Subcutaneous abdominal adipose tissue (tissue), 5 donors: ENCODE results near the gene CCDC6.
"Not testable (repeated sequence)": the region's sequence is repeated elsewhere in the genome, so short reads cannot be mapped to it uniquely, and the experiment has no call there.

Source experiments
- H3K27ac ChIP-seq: one replicate; pipeline ENCODE4 v1.7.0; 2013; ENCODE audit warnings: low read depth, mild to moderate bottlenecking, inconsistent platforms, low read length, moderate library complexity
- H3K27me3 ChIP-seq, 5 donors: one replicate each; pipeline ENCODE4 v1.7.0; 2013; ENCODE audit warnings: low read length in 5 of 5, inconsistent platforms in 1 of 5; ENCODE audit not compliant: control insufficient read depth in 5 of 5, insufficient read depth in 4 of 5
- H3K36me3 ChIP-seq, 5 donors: one replicate each; pipeline ENCODE4 v1.7.0; 2013; ENCODE audit warnings: low read length in 5 of 5; ENCODE audit not compliant: control insufficient read depth in 5 of 5, insufficient read depth in 5 of 5
- H3K4me1 ChIP-seq, 5 donors: one replicate each; pipeline ENCODE4 v1.7.0; 2013; ENCODE audit warnings: low read length in 5 of 5, mild to moderate bottlenecking in 3 of 5, moderate library complexity in 1 of 5; ENCODE audit not compliant: control insufficient read depth in 5 of 5, insufficient read depth in 5 of 5
- H3K4me3 ChIP-seq, 5 donors: one replicate each; pipeline ENCODE4 v1.7.0; 2013; ENCODE audit warnings: low read length in 5 of 5, low read depth in 1 of 5
- H3K9ac ChIP-seq, 5 donors: one replicate each; pipeline ENCODE4 v1.7.0; 2013; ENCODE audit warnings: low read length in 5 of 5, mild to moderate bottlenecking in 4 of 5, moderate library complexity in 3 of 5
- H3K9me3 ChIP-seq, 5 donors: one replicate each; pipeline ENCODE4 v1.7.0; 2013; ENCODE audit warnings: low read length in 5 of 5; ENCODE audit not compliant: control insufficient read depth in 5 of 5
- donor health status: healthy.
- donor health status: healthy.
- donor health status: healthy.
- donor health status: healthy.
- donor health status: healthy.

The CCDC6 gene

DNA sequence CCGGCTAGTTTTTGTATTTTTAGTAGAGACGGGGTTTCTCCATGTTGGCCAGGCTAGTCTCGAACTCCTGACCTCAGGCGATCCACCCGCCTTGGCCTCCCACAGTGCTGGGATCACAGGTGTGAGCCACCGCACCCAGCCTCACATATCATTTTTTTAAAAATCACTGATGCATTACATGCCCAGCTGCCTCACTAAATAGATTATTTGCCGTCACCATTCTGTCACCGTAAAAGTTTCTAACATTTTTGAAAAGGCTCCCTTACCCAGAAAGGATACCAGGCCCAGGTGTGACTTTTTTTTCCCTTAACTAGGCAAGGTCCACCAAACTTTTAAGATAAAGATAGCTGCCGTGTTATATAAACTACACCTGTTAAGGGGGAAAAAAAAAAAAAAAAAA lies 30.1 kb downstream of the CCDC6 start:
- not testable (repeated sequence) for H3K4me3 ChIP-seq, H3K27ac ChIP-seq
- peaks cover 0 to 20% (median 11%) of the 10 kb centered on the region in 5 donors for H3K4me1 ChIP-seq

DNA sequence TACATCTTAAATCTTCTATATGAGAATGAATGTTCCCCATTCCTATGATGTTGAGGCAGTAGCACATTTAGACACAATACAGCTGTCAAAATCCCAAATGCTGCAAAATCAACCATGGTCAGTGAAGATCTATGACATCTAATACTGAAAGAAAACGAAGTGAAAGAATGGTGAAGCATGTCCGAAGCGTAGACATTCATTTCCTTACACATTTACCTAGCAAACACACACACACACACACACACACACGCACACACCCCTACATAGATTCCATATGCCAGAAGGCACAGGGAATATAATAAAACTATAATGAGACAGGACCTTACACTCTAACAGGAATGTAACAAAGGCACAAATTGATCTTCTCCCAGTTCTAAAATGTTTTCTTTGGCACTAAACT lies 32.5 kb downstream of the CCDC6 start:
- H3K36me3 ChIP-seq = no peaks in the 10 kb centered on the region
- H3K4me3 ChIP-seq = no peak overlapping the region
- peaks cover 0 to 20% (median 11%) of the 10 kb centered on the region in 5 donors for H3K4me1 ChIP-seq
- no peak overlapping the region for H3K27ac ChIP-seq
- H3K9ac ChIP-seq = no peak overlapping the region
- H3K9me3 ChIP-seq = no peaks in the 10 kb centered on the region
- H3K27me3 ChIP-seq = no peaks in the 10 kb centered on the region

More for the DNA sequence above, 30.1 kb downstream of the CCDC6 start:
- H3K9me3 ChIP-seq, H3K27me3 ChIP-seq, H3K9ac ChIP-seq, H3K36me3 ChIP-seq: not testable (repeated sequence)

DNA sequence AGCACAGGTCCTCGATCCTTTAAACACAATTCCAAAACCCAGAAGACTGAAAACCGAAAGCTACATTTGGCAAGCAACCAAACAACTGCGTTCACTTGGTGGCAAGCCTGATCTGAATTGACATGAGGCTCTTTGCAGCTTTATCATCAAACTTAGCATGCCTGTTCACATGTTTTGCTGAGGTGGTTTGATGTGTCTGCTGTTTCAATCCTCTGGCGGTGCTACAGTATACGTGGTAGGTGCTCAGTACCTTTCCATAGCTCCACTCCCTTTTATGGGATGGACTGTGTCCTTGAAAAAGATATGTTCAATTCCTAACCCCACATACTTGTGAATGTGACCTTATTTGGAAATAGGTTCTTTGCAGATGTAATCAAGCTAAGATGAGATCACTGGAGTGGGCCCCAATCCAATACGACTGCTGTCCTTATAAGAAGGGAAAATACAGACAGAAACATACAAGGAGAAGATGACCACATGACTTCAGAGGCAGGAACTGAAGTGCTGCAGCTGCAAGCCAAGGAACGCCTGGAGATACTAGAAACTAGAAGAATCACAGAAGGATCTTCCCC lies 33.4 kb downstream of the CCDC6 start:
- no peaks in the 10 kb centered on the region for H3K9me3 ChIP-seq
- no peaks in the 10 kb centered on the region for H3K27me3 ChIP-seq
- no peak overlapping the region for H3K27ac ChIP-seq
- no peaks in the 10 kb centered on the region for H3K36me3 ChIP-seq
- peak overlapping the region in 4 of 5 donors; percentile 5 to 48 (median 43) for H3K4me3 ChIP-seq
- peaks cover 0 to 22% (median 11%) of the 10 kb centered on the region in 5 donors for H3K4me1 ChIP-seq
- no peak overlapping the region for H3K9ac ChIP-seq

DNA sequence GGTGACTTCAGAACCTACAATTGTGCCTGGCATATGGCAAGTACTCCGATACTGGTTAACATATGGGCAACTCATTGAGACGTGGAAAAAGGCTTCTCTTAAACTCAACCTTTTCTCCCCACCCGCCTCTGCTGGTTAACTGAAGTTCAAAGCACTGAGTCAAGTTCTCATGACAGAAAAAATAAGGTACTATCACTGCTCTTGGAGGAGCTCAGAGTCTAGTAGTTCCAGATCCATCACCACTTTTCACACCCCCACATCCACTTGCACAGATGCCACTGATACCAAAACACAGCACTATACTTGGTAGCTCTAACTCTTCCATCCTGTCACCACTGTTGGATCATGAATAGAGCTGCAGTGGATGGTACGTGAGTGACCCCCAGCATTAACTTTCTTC lies 36.2 kb downstream of the CCDC6 start:
- Histone ChIP-seq H3K9me3 (no peaks in the 10 kb centered on the region), H3K36me3 (no peaks in the 10 kb centered on the region), H3K4me3 (no peak overlapping the region), H3K27ac (no peak overlapping the region), H3K27me3 (no peaks in the 10 kb centered on the region), H3K9ac (no peak overlapping the region), H3K4me1 (peaks cover 0 to 32% (median 13%) of the 10 kb centered on the region in 5 donors)

DNA sequence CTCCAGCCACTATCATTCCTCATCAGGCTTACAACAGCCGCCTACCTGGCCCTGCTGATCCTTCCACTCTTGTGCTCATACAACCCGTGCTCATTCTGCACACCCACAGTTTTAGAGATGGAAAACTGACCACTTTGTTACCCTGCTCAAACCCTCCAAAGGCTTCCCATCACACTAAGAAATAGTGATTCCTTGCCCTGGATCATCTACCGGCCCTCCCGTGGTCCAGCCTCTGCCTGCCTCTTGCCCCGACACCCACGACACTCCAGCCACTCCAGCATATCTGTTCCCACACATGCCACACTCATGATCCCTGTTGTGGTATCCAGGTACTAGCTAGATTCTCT lies 36.8 kb downstream of the CCDC6 start:
- Histone ChIP-seq H3K9ac (no peak overlapping the region), H3K27me3 (no peaks in the 10 kb centered on the region), H3K4me1 (peaks cover 0 to 36% (median 18%) of the 10 kb centered on the region in 5 donors), H3K36me3 (no peaks in the 10 kb centered on the region), H3K4me3 (no peak overlapping the region), H3K9me3 (no peaks in the 10 kb centered on the region), H3K27ac (no peak overlapping the region)

DNA sequence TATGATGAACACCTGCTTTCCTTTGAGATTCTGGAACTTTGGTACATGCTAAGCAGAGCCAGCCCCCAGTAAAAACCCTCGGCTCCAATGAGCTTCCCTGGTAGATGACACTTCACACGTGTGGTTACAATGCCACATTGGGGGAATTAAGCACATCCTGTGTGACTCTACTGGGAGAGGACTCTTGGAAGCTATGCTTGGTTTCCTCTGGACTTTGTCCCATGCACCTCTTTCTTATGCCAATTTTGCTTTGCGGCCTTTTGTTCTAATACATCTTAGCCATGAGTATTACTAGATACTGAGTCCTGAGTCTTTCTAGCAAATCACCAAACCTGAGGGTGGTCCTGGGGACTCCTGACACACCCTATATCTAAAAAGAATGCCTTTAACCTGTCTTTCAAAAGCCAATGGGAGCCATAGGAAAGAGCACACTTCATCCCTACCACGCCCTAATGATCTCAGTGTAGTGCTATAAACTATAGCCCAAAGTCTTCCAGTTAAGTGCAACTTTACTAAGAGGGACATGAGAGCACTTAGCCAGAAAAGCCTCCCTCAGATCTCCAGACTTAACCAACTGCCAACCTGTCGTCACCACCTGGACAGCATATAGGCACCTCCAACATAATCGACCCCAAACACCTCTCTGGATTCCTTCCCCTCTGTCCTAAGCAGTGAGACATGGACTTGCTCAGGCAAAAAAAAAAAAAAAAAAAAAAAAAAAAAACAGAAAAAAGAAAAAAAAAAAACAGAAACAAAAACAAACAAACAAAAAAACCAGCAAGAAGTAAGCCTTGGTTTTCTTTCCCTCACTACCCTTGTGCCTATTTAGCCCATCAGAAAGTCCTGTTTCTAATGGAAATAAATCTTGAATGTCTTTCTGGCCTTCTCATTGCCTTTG lies 37.4 kb downstream of the CCDC6 start:
- H3K36me3 ChIP-seq = no peaks in the 10 kb centered on the region
- no peaks in the 10 kb centered on the region for H3K27me3 ChIP-seq
- no peak overlapping the region for H3K27ac ChIP-seq
- no peaks in the 10 kb centered on the region for H3K9me3 ChIP-seq
- H3K4me1 ChIP-seq = peaks cover 0 to 32% (median 23%) of the 10 kb centered on the region in 5 donors
- no peak overlapping the region for H3K4me3 ChIP-seq
- H3K9ac ChIP-seq = no peak overlapping the region

DNA sequence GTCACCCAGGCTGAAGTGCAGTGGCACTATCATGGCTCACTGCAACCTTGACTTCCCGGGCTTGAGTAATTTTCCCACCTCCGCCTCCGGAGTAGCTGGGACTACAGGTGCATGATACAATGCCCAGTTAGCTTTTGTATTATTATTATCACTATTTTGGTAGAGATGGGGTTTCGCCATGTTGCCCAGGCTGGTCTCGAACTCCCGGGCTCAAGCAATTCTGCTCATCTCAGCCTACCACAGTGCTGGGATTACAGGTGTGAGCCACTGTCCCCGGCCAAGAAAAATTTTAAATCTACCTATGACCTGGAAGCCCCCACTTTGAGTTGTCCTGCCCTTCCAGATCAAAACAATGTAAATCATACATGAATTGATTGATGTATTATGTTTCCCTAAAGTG lies 38.8 kb downstream of the CCDC6 start:
- Histone ChIP-seq H3K4me1 (peaks cover 0 to 21% (median 14%) of the 10 kb centered on the region in 5 donors), H3K36me3 (no peaks in the 10 kb centered on the region), H3K27ac (no peak overlapping the region), H3K27me3 (no peaks in the 10 kb centered on the region), H3K4me3 (no peak overlapping the region), H3K9me3 (no peaks in the 10 kb centered on the region), H3K9ac (no peak overlapping the region)

DNA sequence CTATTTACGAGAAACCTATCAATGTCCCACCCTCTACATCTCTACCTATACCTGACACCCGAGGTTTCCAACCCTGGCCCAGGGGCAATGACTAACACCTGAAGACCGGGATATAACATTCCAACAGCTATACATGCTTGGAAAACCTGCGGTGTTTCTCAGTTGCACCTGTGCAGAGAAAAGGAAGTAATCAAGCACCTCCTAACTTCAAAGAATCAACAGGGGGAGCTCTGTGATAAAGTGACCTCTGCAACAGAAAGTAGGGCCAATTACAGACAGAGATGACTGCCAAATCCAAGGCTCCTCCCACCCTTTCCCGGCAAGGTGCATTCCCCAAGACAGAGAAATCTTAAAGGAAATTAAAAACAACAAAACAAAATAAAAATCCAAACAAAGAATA lies 41.3 kb downstream of the CCDC6 start:
- Histone ChIP-seq H3K9me3 (no peaks in the 10 kb centered on the region), H3K36me3 (no peaks in the 10 kb centered on the region), H3K4me3 (no peak overlapping the region), H3K27ac (no peak overlapping the region), H3K9ac (no peak overlapping the region), H3K27me3 (no peaks in the 10 kb centered on the region), H3K4me1 (peaks cover 0 to 16% (median 12%) of the 10 kb centered on the region in 5 donors)

DNA sequence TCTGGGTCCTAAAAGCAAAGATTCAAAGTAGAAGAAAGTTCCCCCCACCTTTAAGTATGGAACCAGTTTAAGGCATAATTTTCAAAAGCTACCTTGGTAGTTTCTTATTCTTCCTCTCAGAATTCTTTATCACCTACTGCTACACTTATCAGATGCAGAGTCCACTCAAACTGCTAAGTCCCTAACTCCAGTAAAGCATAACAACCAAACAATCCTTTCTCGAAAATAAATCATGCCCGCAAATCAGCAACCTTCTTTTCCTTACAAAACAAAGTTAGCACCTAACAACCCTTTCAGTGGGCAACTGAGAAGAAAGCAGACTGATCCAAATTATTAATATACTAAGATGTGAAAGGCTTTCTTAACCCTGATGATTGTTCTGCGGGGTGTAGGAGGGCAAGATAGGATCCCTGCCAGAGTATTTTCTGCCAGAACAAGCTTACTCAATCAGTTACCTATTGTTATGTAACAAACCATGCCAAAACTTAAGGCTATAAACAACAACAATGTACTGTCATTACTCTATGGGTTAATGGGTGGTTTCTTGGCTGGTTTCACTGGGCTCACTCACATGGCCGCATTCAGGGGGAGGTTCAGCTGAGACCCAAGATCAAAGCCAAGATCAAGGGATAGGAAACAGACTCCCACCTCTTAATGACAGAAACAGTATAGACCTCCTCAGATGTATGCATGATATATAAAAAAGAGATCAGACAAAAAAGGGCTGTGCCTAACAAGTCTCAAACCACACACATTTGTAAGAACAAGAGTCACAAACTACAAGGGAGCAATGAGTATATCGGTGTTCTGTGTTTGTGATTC lies 42.0 kb downstream of the CCDC6 start:
- Histone ChIP-seq H3K9ac (peak overlapping the region in 1 of 5 donors; percentile 3), H3K4me1 (peaks cover 0 to 16% (median 12%) of the 10 kb centered on the region in 5 donors), H3K9me3 (no peaks in the 10 kb centered on the region), H3K36me3 (no peaks in the 10 kb centered on the region), H3K4me3 (no peak overlapping the region), H3K27me3 (no peaks in the 10 kb centered on the region), H3K27ac (no peak overlapping the region)

DNA sequence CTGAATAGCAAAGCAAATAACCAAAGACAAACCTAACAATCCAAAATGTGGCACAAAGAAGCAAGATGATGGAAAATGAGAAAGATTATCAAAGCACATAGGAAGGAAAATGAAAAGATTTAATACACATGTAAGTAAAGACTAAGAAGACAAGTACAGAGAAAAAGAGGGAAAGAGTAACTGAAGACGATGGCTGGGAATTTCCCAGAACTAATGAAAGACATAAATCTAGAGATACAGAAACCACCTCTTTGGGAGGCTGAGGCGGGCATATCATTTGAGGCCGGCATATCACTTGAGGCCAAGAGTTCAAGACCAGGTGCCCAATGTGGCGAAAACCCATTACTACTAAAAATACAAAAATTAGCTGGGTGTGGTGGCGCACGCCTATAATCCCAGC lies 46.8 kb downstream of the CCDC6 start:
- Histone ChIP-seq H3K36me3 (no peaks in the 10 kb centered on the region), H3K27ac (no peak overlapping the region), H3K4me3 (no peak overlapping the region), H3K4me1 (peaks cover 0 to 10% (median 4%) of the 10 kb centered on the region in 5 donors), H3K9ac (no peak overlapping the region), H3K27me3 (no peaks in the 10 kb centered on the region), H3K9me3 (no peaks in the 10 kb centered on the region)
